Loucy (cell line): ENCODE results near the gene RERE.

Experiments used
- EZH2phosphoT487 ChIP-seq: fragments of 200-600 bp; IDR thresholded peaks from 2 replicates; pipeline ENCODE4 v1.6.1; 2018; ENCODE audit warnings: antibody characterized with exemption, mild to moderate bottlenecking, moderate library complexity, borderline replicate concordance
- TF ChIP-seq, protein P1 (sequence below): fragments of 200-600 bp; sonication (generic); conservative IDR thresholded peaks from 2 replicates; pipeline ENCODE4 v1.5.1; 2014; ENCODE audit warnings: mild to moderate bottlenecking, antibody characterized with exemption, low read length

- TF ChIP-seq, protein P1, sequence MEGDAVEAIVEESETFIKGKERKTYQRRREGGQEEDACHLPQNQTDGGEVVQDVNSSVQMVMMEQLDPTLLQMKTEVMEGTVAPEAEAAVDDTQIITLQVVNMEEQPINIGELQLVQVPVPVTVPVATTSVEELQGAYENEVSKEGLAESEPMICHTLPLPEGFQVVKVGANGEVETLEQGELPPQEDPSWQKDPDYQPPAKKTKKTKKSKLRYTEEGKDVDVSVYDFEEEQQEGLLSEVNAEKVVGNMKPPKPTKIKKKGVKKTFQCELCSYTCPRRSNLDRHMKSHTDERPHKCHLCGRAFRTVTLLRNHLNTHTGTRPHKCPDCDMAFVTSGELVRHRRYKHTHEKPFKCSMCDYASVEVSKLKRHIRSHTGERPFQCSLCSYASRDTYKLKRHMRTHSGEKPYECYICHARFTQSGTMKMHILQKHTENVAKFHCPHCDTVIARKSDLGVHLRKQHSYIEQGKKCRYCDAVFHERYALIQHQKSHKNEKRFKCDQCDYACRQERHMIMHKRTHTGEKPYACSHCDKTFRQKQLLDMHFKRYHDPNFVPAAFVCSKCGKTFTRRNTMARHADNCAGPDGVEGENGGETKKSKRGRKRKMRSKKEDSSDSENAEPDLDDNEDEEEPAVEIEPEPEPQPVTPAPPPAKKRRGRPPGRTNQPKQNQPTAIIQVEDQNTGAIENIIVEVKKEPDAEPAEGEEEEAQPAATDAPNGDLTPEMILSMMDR: no peak
- no peak for TF ChIP-seq EZH2phosphoT487
These were observed 147.7 kb downstream of the RERE start for GRCh38 chr1:8669606-8670335.
